SK-N-SH (cell line): ENCODE data around the gene CHRND. TPM values are rescaled to one million over a fixed set of nuclear protein-coding genes. Genes with fewer than 3 reads are reported as not detected.
A peak's percentile ranks its signal among the peaks of the same experiment; 100 is the strongest.

Source experiments
- CTCF ChIA-PET: fragments of 300-600, 350-600 bp; formaldehyde crosslinking; extraction: SDS; loops from one replicate; lab custom pipeline; 2021; lab: Yijun Ruan, JAX
- POLR2A ChIA-PET: fragments of 350-600 bp; sonication (Branson Sonifier 250); formaldehyde crosslinking; extraction: SDS; loops from one replicate; lab custom pipeline; 2020; ENCODE audit warnings: antibody characterized with exemption, inconsistent platforms; lab: Yijun Ruan, JAX
- DNase-seq: peaks from one replicate; pipeline ENCODE4 v3.0.0; 2012
- H2AFZ ChIP-seq: fragments of 200-600 bp; sonication (generic); 2 replicates; pipeline ENCODE4 v1.8.1; 2016; ENCODE audit warnings: antibody characterized with exemption, mild to moderate bottlenecking, low read depth
- H3F3A ChIP-seq: fragments of 200-600 bp; sonication (generic); replicated peaks from 2 replicates; pipeline ENCODE3; 2016; ENCODE audit warnings: antibody characterized with exemption, mild to moderate bottlenecking; ENCODE audit not compliant: insufficient read depth
- H3K27ac ChIP-seq, 2 experiments: fragments of 200-500 bp in 1 of 2; fragments of 200-600 bp in 1 of 2; sonication (Bioruptor generic) in 1 of 2; sonication (generic), shearing (Covaris generic) in 1 of 2; 2 replicates each; pipeline versions ENCODE4 v1.5.1 to v1.6.1; 2014 to 2016; ENCODE audit warnings: low read depth in 2 of 2, inconsistent platforms in 1 of 2, low read length in 1 of 2, mild to moderate bottlenecking in 1 of 2, mixed read lengths in 1 of 2
- H3K27me3 ChIP-seq: fragments of 200-600 bp; sonication (generic), shearing (Covaris generic); 2 replicates; pipeline ENCODE4 v1.6.1; 2016; ENCODE audit warnings: mixed run types; ENCODE audit not compliant: insufficient read depth
- H3K36me3 ChIP-seq, 2 experiments: fragments of 200-500 bp in 1 of 2; fragments of 200-600 bp in 1 of 2; sonication (Bioruptor generic) in 1 of 2; sonication (generic) in 1 of 2; replicated peaks in 1 of 2; 2 replicates each; pipeline versions ENCODE3 to v1.5.1; 2014 to 2016; ENCODE audit warnings: low read length in 1 of 2, mild to moderate bottlenecking in 1 of 2; ENCODE audit not compliant: insufficient read depth in 2 of 2, control insufficient read depth in 1 of 2
- H3K4me1 ChIP-seq, 2 experiments: fragments of 200-500 bp in 1 of 2; fragments of 200-600 bp in 1 of 2; sonication (Bioruptor generic) in 1 of 2; sonication (generic), shearing (Covaris generic) in 1 of 2; 2 replicates each; pipeline versions ENCODE4 v1.5.1 to v1.6.1; 2014 to 2016; ENCODE audit warnings: low read depth in 1 of 2, low read length in 1 of 2, mixed run types in 1 of 2; ENCODE audit not compliant: insufficient read depth in 2 of 2, control insufficient read depth in 1 of 2
- H3K4me2 ChIP-seq: fragments of 200-600 bp; sonication (generic), shearing (Covaris generic); 2 replicates; pipeline ENCODE4 v1.6.1; 2017; ENCODE audit warnings: mixed run types
- H3K4me3 ChIP-seq, 2 experiments: fragments of 200-500 bp in 1 of 2; fragments of 200-600 bp in 1 of 2; sonication (Bioruptor generic) in 1 of 2; sonication (generic), shearing (Covaris generic) in 1 of 2; 2 replicates each; pipeline versions ENCODE4 v1.5.1 to v1.8.1; 2014 to 2016; ENCODE audit warnings: low read depth in 2 of 2, inconsistent platforms in 1 of 2, low read length in 1 of 2, mild to moderate bottlenecking in 1 of 2, mixed read lengths in 1 of 2, moderate library complexity in 1 of 2
- H3K79me2 ChIP-seq: fragments of 200-600 bp; sonication (generic); 2 replicates; pipeline ENCODE4 v1.8.1; 2017; ENCODE audit warnings: mild to moderate bottlenecking; ENCODE audit not compliant: insufficient read depth
- H3K9ac ChIP-seq: fragments of 200-600 bp; sonication (generic); 2 replicates; pipeline ENCODE4 v1.6.1; 2017; ENCODE audit warnings: mixed run types
- H3K9me2 ChIP-seq: fragments of 200-600 bp; sonication (generic); 2 replicates; pipeline ENCODE4 v1.6.1; 2017; ENCODE audit warnings: mixed run types
- H3K9me3 ChIP-seq: fragments of 200-600 bp; sonication (generic); 2 replicates; pipeline ENCODE4 v1.6.1; 2017; ENCODE audit warnings: mixed run types, mild to moderate bottlenecking, moderate library complexity
- H4K20me1 ChIP-seq: fragments of 200-600 bp; sonication (generic); 2 replicates; pipeline ENCODE4 v1.6.1; 2017; ENCODE audit warnings: mild to moderate bottlenecking, mixed run types; ENCODE audit not compliant: insufficient read depth
- ELF1 ChIP-seq: IDR thresholded peaks from 2 replicates; pipeline ENCODE4 v1.4.0; 2012
- FOXM1 ChIP-seq: IDR thresholded peaks from 2 replicates; pipeline ENCODE4 v1.4.0; 2012; ENCODE audit warnings: low read depth, mild to moderate bottlenecking
- GABPA ChIP-seq: IDR thresholded peaks from 2 replicates; pipeline ENCODE4 v1.4.0; 2012; ENCODE audit warnings: low read depth, mild to moderate bottlenecking
- GATA2 ChIP-seq: sonication (generic); formaldehyde crosslinking; IDR thresholded peaks from 2 replicates; pipeline ENCODE4 v1.5.0; 2020; ENCODE audit warnings: mild to moderate bottlenecking, missing genetic modification reagents
- MXI1 ChIP-seq: IDR thresholded peaks from 2 replicates; pipeline ENCODE4 v1.6.1; 2012; ENCODE audit warnings: mild to moderate bottlenecking, low read depth, low read length, improper control_type of control experiment
- NFIC ChIP-seq: IDR thresholded peaks from 2 replicates; pipeline ENCODE4 v1.4.0; 2012; ENCODE audit warnings: borderline replicate concordance
- NRF1 ChIP-seq: IDR thresholded peaks from 2 replicates; pipeline ENCODE4 v1.6.1; 2012; ENCODE audit warnings: low read depth, mild to moderate bottlenecking, low read length
- POLR2AphosphoS5 ChIP-seq: IDR thresholded peaks from 2 replicates; pipeline ENCODE4 v1.6.1; 2012; ENCODE audit warnings: low read depth, low read length
- RAD21 ChIP-seq: IDR thresholded peaks from 2 replicates; pipeline ENCODE4 v1.6.1; 2012; ENCODE audit warnings: mild to moderate bottlenecking, low read length
- SMC3 ChIP-seq: IDR thresholded peaks from 2 replicates; pipeline ENCODE4 v1.6.1; 2012; ENCODE audit warnings: low read depth, low read length, improper control_type of control experiment
- TCF12 ChIP-seq: IDR thresholded peaks from 2 replicates; pipeline ENCODE4 v1.4.0; 2012
- TEAD4 ChIP-seq: IDR thresholded peaks from 2 replicates; pipeline ENCODE4 v1.4.0; 2012; ENCODE audit warnings: mild to moderate bottlenecking, borderline replicate concordance; ENCODE audit not compliant: insufficient read depth
- WGBS: methylation state at CpG from one replicate; pipeline ENCODE4 v1.1.6; 2017; ENCODE audit warnings: low lambda C conversion rate; 5-methylcytosine and 5-hydroxymethylcytosine counted together
- polyA plus RNA-seq, 3 experiments: library from polyadenylated mRNA; depleted of rRNA; stranded (reverse); fragments of >200 nt; gene quantifications; 2 replicates each; pipeline ENCODE4 v1.2.3, GENCODE V29; 2012
- TF ChIP-seq, protein P1 (sequence below): IDR thresholded peaks from 2 replicates; pipeline ENCODE4 v1.6.1; 2012; ENCODE audit warnings: mild to moderate bottlenecking, low read depth, low read length, moderate library complexity

The CHRND gene
- polyA plus RNA-seq, 1 of the 3 experiments (the other 2 are of a cell fraction), result 0.12 TPM

DNA sequence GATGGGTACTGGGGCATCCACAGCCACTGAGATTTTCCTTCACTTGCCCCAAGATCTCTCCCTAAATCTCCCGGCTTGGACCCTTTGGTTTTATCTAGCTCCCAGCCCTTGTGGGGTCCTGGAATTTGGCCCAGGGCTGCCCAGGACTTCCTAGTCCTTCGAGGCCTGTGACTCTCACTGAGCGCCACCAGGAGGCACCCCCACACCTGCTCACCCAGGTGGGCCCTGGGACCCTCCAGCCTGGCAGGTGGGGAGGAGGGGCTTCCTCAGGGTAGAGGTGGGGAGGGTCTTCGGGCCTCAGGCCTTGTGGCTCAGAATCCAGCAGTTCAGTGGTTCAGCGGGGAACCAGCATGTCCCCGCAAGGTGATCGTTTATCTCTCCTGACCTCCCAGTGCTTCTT lies 17.7 kb upstream of the CHRND start:
- no peaks in the 10 kb centered on the region for H3K36me3 ChIP-seq
- H3K79me2 ChIP-seq, result no peaks in the 10 kb centered on the region
- H3K4me3 ChIP-seq, result no peak overlapping the region
- no peaks in the 10 kb centered on the region for H3K9me2 ChIP-seq
- POLR2A ChIA-PET, result no interaction called here
- no peak overlapping the region for H2AFZ ChIP-seq
- peaks cover 0 to 41% of the 10 kb centered on the region in 2 experiments; a peak in 1 of 4 replicates for H3K4me1 ChIP-seq
- TF ChIP-seq RAD21, result no peak
- TF ChIP-seq POLR2AphosphoS5, result no peak
- TF ChIP-seq FOXM1, result no peak
- TF ChIP-seq ELF1, result no peak
- no peak for TF ChIP-seq GATA2 (CRISPR knock-in tag)
- no peak for TF ChIP-seq TEAD4
- TF ChIP-seq GABPA, result no peak
- TF ChIP-seq SMC3, result no peak
- TF ChIP-seq NRF1, result no peak
- TF ChIP-seq, protein P1, sequence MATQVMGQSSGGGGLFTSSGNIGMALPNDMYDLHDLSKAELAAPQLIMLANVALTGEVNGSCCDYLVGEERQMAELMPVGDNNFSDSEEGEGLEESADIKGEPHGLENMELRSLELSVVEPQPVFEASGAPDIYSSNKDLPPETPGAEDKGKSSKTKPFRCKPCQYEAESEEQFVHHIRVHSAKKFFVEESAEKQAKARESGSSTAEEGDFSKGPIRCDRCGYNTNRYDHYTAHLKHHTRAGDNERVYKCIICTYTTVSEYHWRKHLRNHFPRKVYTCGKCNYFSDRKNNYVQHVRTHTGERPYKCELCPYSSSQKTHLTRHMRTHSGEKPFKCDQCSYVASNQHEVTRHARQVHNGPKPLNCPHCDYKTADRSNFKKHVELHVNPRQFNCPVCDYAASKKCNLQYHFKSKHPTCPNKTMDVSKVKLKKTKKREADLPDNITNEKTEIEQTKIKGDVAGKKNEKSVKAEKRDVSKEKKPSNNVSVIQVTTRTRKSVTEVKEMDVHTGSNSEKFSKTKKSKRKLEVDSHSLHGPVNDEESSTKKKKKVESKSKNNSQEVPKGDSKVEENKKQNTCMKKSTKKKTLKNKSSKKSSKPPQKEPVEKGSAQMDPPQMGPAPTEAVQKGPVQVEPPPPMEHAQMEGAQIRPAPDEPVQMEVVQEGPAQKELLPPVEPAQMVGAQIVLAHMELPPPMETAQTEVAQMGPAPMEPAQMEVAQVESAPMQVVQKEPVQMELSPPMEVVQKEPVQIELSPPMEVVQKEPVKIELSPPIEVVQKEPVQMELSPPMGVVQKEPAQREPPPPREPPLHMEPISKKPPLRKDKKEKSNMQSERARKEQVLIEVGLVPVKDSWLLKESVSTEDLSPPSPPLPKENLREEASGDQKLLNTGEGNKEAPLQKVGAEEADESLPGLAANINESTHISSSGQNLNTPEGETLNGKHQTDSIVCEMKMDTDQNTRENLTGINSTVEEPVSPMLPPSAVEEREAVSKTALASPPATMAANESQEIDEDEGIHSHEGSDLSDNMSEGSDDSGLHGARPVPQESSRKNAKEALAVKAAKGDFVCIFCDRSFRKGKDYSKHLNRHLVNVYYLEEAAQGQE, result no peak
- TF ChIP-seq TCF12, result no peak
- no peak overlapping the region for H3K27ac ChIP-seq
- H3F3A ChIP-seq, result no peaks in the 10 kb centered on the region
- H3K9ac ChIP-seq, result no peak overlapping the region
- H4K20me1 ChIP-seq, result no peaks in the 10 kb centered on the region
- H3K4me2 ChIP-seq, result no peak overlapping the region
- WGBS, result 51% methylated on average over 2 of the region's 7 CpGs
- no peak for DNase-seq
- H3K27me3 ChIP-seq, result peaks cover 32% of the 10 kb centered on the region
- no peaks in the 10 kb centered on the region for H3K9me3 ChIP-seq
- CTCF ChIA-PET, result interaction anchor here (0.8 to 2.5 kb wide), 3 partner anchors 13 to 175 kb away, joined by 3 to 15 read pairs (median 4); partner anchors contain the start of gene PRSS56

DNA sequence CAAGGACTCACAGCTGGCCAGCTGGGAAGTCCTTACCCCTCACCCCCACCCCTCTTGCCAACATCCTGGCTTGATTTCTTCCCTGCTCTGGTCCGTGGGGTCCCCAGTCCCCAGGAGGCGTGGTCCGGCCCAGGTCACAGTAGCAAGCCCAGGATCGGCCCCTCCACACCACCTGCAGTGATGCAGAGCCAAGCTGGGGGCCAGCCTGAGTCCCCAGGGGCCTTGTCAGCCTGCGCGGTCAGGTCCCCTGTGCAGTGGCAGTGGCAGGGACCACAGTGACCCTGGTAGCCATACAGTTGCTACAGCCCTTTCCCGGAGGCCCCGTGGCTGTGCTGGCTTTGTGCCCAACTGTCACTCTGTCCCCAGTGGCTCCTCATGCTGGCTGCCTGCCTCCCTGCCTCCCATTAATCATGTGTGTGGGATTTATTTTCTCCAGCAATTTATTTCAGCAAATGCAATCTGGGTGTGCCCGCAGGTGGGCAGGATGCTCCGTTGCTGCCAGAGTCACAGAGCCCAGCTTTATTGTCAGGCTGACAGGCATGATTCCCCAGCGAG lies 14.5 kb upstream of the CHRND start:
- H2AFZ ChIP-seq, result no peak overlapping the region
- no peaks in the 10 kb centered on the region for H3K9me2 ChIP-seq
- no peaks in the 10 kb centered on the region for H3K79me2 ChIP-seq
- CTCF ChIA-PET, result interaction anchor here (1.5 to 3.9 kb wide), 3 partner anchors 10 to 65 kb away, joined by 4 to 55 read pairs (median 11); partner anchors contain the start of gene PRSS56
- H3K36me3 ChIP-seq, result no peaks in the 10 kb centered on the region
- no peak overlapping the region for H3K9ac ChIP-seq
- POLR2A ChIA-PET, result no interaction called here
- H3K27ac ChIP-seq, result no peak overlapping the region
- TF ChIP-seq MXI1, result 0 out of 2 replicates have a peak, but pooled peaks have one; percentile 30
- no peak for TF ChIP-seq FOXM1
- TF ChIP-seq NFIC, result no peak
- no peak for TF ChIP-seq TCF12
- H3K4me3 ChIP-seq, result no peak overlapping the region
- no peaks in the 10 kb centered on the region for H3F3A ChIP-seq
- peaks cover 0 to 22% of the 10 kb centered on the region in 2 experiments; a peak in 1 of 4 replicates for H3K4me1 ChIP-seq
- WGBS, result 30% methylated on average over 8 of the region's 11 CpGs
- H3K4me2 ChIP-seq, result no peak overlapping the region
- H3K27me3 ChIP-seq, result peaks cover 19% of the 10 kb centered on the region
- no peaks in the 10 kb centered on the region for H4K20me1 ChIP-seq
- no peaks in the 10 kb centered on the region for H3K9me3 ChIP-seq
- DNase-seq, result peak; percentile 68
